ENCODE measurements around the gene PYGB.
"Not testable (repeated sequence)": the region's sequence is repeated elsewhere in the genome, so short reads cannot be mapped to it uniquely, and the experiment has no call there.

PYGB gene

GRCh38 chr20:25316506-25317190, 68.8 kb downstream of the PYGB start:
- FAIRE-seq = no peak

- FAIRE-seq = no peak
Measured at GRCh38 chr20:25317351-25318075, 69.6 kb downstream of the PYGB start.

GRCh38 chr20:25318471-25319240, 70.8 kb downstream of the PYGB start:
- FAIRE-seq = no peak

- FAIRE-seq = no peak
Measured at GRCh38 chr20:25319241-25320034, 71.6 kb downstream of the PYGB start.

DNA sequence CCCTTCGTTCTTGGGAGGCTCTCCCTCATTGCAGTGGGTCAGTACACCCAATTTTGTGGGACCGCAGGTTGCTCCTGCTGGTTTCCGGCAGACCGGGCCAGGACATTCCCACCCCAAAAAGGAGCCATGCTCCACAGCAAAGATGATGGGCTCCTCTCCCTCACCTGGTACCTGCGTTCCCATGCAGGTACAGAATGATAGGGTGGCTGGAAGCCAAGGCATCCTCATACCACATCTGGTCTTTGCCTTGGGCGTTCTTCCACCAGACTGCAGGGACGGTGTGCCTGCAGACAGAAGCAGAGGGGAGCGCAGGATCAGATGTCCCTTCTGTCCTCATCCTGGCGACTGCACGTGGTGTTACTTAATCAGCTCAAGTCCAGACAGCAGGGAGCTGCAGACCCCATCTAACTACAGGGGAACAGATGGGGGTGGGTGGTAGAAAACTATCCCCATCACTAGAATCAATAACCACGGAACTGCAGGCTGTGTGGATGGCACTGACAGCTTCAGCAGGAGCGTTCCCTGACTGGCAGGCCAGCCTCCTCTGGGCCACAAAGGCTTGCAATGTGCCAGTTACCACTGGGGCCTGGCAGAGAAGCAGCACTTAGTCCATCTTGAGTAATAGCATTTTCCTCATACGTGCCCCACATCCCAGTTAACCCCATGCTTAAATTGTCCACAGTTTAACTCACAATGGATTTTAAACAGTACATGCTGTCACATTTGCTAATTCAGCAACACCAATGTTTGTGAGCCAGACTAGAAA, 72.3 kb downstream of the PYGB start:
- no peak for FAIRE-seq

DNA sequence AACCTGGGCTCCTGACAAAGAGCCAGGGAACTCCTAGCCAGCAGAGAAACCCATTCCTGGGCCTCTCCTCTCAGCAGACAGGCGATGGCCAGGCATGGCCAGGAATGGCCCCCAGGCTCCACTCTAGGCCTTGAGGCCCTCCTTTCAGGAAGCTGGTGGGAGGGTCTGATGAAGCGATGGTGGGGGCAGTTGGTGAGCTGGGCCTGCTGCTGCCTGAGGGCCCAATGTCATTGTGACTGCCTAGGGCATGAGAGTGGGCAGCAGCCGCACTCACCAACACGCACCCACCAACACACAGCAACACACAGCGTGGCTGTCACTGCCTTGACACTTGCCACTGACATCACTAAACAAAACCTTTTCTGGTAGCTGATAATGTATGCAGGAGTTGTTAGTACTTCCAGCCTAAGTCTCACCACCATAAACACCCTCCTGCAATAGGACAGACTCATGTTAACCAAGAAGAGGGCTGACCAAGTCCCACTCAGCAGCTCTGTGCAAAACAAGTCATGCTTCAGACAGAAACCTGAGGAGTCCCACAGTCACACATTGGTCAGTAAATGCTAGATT, 73.5 kb downstream of the PYGB start:
- FAIRE-seq = no peak

DNA sequence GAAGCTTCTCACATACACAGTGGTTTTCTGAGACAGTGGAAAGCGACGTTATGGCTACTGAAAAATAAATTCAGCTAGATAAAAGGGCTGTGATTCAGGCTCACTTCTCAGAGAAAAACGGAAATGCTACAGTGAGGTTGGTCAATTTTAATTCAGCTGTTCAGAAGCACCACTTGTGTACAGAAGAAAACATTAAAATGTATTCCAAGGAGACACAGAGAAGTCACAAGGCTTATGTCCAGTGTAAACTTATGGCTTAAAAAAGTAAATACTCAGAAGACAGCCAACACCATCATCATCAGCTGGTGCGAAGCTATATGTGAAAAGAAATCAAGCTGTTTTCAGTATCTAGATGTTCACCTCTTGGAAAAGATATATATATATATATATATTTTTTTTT, 74.1 kb downstream of the PYGB start:
- no peak for FAIRE-seq

DNA sequence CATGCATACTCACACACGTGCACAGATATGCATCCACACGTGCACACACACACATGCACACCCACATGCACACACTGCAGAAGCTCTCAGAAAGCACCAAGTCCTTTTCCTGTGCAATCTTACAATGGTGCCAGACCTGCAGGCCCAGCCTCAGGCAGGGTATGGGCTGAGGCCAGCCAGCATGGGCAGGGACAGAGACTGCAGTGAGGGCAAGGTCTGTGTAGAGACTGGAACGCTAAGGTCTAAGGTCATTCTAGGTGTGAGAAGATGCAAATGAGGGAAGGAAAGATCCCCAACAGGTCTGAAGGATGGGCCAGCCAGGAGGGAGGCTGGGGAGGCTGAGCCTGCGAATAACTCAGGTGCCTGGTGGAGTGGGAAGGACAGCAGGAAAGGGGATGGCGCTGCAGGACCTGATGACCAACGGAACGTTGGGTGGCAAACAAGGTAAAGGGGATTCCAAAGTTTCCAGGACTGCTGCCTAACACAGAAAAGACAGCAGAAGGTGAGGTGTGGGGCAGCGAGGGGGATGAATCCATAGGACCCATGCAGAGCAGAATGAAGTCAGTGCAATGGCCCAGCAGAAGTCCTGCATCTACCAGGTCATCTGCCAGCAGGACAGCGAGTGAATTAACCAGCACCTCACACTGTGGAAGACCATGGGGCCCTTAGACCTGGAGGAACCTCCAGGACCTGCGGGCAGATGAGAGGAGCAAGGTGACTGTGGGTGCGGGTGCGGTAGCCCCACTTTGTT, 75.8 kb downstream of the PYGB start:
- no peak for FAIRE-seq

- no peak for FAIRE-seq
Measured at GRCh38 chr20:25324412-25324811, 76.5 kb downstream of the PYGB start.

DNA sequence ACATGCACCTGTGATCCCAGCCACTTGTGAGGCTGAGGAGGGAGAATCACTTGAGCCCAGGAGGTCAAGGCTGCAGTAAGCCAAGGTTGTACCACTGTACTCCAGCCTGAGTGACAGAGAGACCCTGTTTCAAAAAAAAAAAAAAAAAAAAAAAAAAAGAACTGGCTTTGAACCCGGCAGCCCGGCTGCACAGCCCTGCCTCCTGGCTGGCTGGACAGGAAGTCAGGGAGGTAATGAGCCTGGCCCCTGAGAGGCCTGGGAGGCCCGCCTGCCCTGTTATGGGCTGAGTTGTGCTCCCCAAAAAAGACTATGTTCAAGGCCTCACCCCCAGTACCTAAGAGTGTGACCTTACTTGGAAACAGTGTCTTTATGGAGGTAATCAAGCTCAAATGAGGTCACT, 77.2 kb downstream of the PYGB start:
- FAIRE-seq = no peak

DNA sequence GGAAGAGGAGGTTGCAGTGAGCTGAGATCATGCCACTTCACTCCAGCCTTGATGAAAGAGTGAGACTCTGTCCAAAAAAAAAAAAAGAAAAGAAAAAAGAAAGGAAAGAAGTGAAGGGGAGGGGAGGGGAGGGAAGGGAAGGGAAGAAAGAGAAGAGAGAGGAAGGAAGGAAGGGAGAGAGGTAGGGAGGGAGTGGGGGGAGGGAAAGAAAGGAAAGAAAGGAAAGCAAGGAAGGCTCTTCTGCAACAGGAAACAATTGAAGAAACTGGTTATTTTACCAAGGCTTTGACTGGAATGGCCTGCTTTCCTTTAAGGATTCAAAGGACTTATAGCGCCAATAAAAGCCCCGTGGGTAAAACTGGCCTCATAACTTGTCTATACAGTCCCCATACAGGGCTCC, 78.1 kb downstream of the PYGB start:
- FAIRE-seq = no peak

DNA sequence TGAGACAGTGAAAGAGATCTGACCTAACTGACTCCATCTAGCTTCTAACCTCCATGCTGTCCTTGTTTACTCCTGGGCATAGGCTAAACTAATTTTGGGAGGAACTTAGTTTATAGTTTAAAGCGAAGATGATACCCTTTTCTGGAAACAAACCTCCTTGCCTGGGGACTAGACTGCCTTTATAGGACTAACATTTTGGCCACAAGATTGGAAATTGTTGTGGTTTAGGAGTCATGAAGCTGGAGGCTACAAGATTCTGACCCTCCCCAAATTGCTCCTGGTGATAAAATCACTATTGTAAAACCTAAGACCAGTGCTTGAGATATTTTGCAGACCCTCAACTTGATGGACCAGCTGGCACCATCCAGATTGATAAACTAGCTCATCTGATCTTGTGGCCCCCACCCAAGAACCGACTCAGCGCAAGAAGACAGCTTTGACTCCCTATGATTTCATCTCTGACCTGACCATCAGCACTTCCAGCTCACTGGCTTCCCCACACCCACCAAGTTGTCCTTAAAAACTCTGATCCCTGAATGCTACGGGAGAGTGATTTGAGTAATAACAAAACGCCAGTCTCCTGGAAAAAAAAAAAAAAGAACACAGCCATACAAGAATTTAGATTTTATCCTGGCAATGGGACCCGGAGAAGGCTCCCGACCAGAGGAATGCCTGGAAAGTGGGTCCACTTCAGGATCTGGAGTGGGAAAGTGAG, 79.8 kb downstream of the PYGB start:
- FAIRE-seq = no peak

DNA sequence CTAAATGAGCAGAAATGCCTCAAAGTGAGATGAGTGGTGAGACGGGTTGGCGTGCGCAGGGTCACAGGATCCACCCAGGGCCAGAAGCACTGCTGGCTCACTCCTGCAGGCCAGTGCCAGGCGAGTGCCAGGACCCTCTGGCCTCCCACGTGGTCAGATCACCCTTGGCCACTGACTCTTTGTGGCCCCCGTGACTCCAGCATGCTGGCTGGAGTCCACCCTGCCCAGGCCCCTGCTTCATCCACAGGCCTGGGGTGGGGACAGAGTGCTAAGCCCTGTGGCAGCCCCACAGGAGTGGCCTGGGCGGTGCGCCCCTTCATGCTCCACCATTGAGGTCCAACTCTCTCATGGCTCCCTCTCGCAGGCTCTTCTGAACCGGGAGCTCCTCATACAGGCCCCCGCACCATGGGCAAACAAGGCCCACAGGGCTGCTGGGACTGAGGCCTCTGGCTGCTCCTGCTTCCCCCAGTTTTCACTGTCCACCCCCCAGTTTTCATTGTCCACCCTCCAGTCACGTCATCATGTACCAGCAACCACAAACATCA, 81.1 kb downstream of the PYGB start:
- FAIRE-seq = no peak

DNA sequence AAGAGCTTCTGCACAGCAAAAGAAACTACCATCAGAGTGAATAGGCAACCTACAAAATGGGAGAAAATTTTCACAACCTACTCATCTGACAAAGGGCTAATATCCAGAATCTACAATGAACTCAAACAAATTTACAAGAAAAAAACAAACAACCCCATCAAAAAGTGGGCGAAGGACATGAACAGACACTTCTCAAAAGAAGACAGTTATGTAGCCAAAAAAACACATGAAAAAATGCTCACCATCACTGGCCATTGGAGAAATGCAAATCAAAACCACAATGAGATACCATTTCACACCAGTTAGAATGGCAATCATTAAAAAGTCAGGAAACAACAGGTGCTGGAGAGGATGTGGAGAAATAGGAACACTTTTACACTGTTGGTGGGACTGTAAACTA, 87.1 kb downstream of the PYGB start:
- not testable (repeated sequence) for FAIRE-seq

DNA sequence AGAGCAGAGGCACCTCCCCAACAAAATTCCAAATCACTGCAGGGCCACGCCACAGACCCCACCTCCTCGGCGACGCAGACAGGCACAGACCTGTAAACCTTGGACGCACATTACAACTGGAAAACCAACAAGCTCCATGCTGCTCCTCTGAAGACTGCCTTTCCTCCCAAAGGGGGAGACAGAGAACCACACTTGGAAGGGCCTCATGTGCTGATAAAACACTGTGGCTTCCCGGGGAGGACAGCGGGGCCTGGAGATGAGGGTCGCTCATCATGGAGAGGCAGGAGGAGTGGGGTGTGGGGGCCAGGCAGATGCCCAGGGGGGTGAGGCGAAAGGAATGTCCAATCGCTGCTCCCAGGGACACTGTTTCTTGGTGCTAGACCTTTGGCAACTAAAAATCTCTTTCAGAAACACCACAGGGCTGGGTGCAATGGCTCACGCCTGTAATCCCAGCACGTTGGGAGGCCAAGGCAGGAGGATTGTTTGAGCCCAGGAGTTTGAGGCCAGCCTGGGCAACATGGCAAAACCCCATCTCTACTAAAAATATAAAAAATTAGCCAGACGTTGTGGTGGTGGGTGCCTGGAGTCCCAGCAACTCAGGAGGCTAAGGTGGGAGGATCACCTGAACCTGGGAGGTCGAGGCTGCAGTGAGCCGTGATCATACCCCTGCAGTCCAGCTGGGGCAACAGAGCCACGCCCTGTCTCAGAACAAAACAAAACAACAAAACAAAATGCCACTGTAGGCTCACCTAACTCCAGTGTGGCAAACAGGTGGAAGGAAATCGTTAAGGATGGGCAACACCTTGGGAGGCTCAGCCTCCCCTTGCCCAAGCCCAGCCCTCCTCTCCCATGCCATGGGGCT, 88.9 kb downstream of the PYGB start:
- FAIRE-seq = no peak

GRCh38 chr20:25338112-25339023, 90.5 kb downstream of the PYGB start:
- no peak for FAIRE-seq

DNA sequence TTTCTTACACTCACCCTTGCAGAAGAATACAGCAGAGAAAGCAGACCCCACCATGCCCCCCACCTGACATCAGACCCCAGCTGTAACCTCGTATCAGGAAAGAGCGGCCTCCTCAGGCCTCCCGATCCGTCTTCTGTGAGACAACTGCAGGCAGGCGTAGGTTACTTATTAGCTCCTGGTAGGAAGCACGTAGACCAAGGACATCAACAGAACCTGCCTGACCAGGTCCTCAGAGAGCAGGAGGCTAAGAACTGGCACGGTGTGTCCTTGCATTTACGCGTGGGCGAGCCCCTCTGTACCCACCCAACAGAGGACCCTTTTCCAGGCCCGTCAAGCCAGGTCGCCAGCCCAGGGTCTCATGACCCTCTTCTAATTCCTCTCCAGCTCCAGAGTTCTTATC, 91.7 kb downstream of the PYGB start:
- no peak for FAIRE-seq

DNA sequence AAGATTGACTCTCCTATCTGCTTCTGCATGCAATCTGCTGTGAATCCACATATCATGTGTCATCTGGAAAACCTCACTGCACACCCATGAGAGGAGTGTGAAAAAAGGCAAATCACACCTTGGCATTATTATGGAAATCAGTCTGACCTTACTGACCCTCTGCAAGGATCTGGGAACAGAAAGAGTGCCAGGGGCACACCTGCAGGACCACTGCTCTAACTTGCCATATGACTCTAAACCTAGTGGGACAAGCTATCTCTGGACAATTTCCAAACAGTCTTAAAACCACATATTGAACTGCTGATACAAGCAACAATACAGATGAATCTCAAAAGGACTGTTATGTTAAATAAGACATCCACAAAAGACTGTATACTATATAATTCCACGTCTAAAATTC, 92.5 kb downstream of the PYGB start:
- no peak for FAIRE-seq

Measured in islet of Langerhans (tissue), 1 donor.